Heart right ventricle (tissue), 16 donors: Measurements from ENCODE around the gene STARD8. TPM values are rescaled to one million over a fixed set of nuclear protein-coding genes. Genes with fewer than 3 reads are reported as not detected.
"Not testable (repeated sequence)": the region's sequence is repeated elsewhere in the genome, so short reads cannot be mapped to it uniquely, and the experiment has no call there.

Experiments used
- ATAC-seq, 8 donors: fragments of 200-7000 bp; cut with Tn5 transposase; one replicate each; pipeline ENCODE4 v1.9.1; 2020; ENCODE audit warnings: mild to moderate bottlenecking in 8 of 8, moderate library complexity in 8 of 8, moderate number of reproducible peaks in 1 of 8
- DNase-seq, 2 donors: peaks; one replicate each; pipeline ENCODE4 v3.0.0-alpha.2; 2020
- H3K27ac ChIP-seq, 10 donors: fragments of 200-600 bp; sonication (generic) in 2 of 10; one replicate each; pipeline versions ENCODE4 v1.5.0 to v1.8.0; 2020 to 2022; ENCODE audit warnings: mild to moderate bottlenecking in 3 of 10
- H3K27me3 ChIP-seq, 7 donors: fragments of 200-600 bp; one replicate each; pipeline ENCODE4 v1.8.0; 2021 to 2022; ENCODE audit warnings: mild to moderate bottlenecking in 2 of 7
- H3K36me3 ChIP-seq, 9 donors: fragments of 200-600 bp; sonication (generic) in 1 of 9; one replicate each; pipeline versions ENCODE4 v1.5.0 to v1.8.0; 2020 to 2022; ENCODE audit warnings: mild to moderate bottlenecking in 2 of 9
- H3K4me1 ChIP-seq, 9 donors: fragments of 200-600 bp; sonication (generic) in 1 of 9; one replicate each; pipeline versions ENCODE4 v1.5.0 to v1.8.0; 2020 to 2022; ENCODE audit warnings: mild to moderate bottlenecking in 4 of 9
- H3K4me3 ChIP-seq, 10 donors: fragments of 200-600 bp; sonication (generic) in 2 of 10; one replicate each; pipeline versions ENCODE4 v1.5.0 to v1.8.0; 2020 to 2022; ENCODE audit warnings: mild to moderate bottlenecking in 7 of 10, moderate library complexity in 2 of 10
- H3K9me3 ChIP-seq, 11 donors: fragments of 200-600 bp in 10 of 11; sonication (generic) in 2 of 11; one replicate each; pipeline versions ENCODE4 v1.5.0 to v1.8.0; 2013 to 2022; ENCODE audit warnings: mild to moderate bottlenecking in 2 of 11, control low read depth in 1 of 11, moderate library complexity in 1 of 11
- WGBS, 2 donors: extraction: QIAGEN DNeasy Blood & Tissue Kit; methylation state at CpG; one replicate each; pipeline ENCODE4 v1.1.7; 2013; ENCODE audit warnings: inconsistent platforms in 1 of 2; 5-methylcytosine and 5-hydroxymethylcytosine counted together
- intact Hi-C, 10 donors: fragments of 100-400 bp; cut with DNase I; formaldehyde crosslinking; loops; one replicate each; pipeline versions ENCODE4 v1.11.1 to v1.14.2; 2022
- long read RNA-seq, 3 donors: library from polyadenylated mRNA; unstranded; transcript quantifications; one replicate each; pipeline ENCODE4 v2.0.0, GENCODE V29; 2020 to 2021
- polyA plus RNA-seq, 2 donors: library from polyadenylated mRNA; stranded (reverse); fragments of 200-250 nt; gene quantifications; one replicate each; pipeline ENCODE4 v1.2.3, GENCODE V29; 2013
- total RNA-seq, 10 donors: library from RNA; stranded (reverse); fragmentation: NEBNext Ultra II Directional in 3 of 10; extraction: Animal tissue kit (Norgen Biotek cat#: 25700) in 3 of 10; gene quantifications; one replicate each; pipeline versions ENCODE4 v1.2.1 to v1.2.4, GENCODE V29; 2021 to 2023
- TF ChIP-seq, protein P1 (sequence below), 9 donors: fragments of 200-600 bp; sonication (generic) in 2 of 9; IDR thresholded peaks; one replicate each; pipeline versions ENCODE4 v1.5.0 to v1.8.0; 2021 to 2022; ENCODE audit warnings: antibody characterized with exemption in 9 of 9, mild to moderate bottlenecking in 5 of 9, moderate library complexity in 1 of 9
- donor health status: Arrhythmogenic right ventricular cardiomyopathy.
- donor health status: ischemic (EF 13 %, LVEDD 7.1; RV severe dilation, severe dysfunction).
- donor health status: healthy with polysubstance abuse.
- donor health status: DM: no; HTN: yes; CAD: no.
- donor health status: DM: no; HTN: no; CAD: no.
- donor health status: ischemic (EF 25% LVEDD 6.9; RV normal size, moderate dysfunction).
- donor health status: ischemic (EF 25% LVEDD 5.7; RV mildly dilated, moderate dysfunction).
- donor health status: healthy.
- donor health status: DM: yes; HTN: yes; CAD: no.
- donor health status: Ischemic cardiomyopathy.
- donor health status: ischemic (EF 35%, LVEDD 5.7; RV mildly dilated, moderate dysfunction).
- donor health status: nonischemic (EF 11% LVEDD 7.7; RV severe dilation, severe dysfunction).
- donor health status: DM: yes; HTN: yes; CAD: no.
- donor health status: PGD.
- donor health status: ischemic (EF 29% LVEDD 5.4; RV normal size, mild dysfunction).
- donor health status: nonischemic (EF 23%, LVEDD 6.1; RV moderate dilation, normal function).

STARD8 gene, protein sequence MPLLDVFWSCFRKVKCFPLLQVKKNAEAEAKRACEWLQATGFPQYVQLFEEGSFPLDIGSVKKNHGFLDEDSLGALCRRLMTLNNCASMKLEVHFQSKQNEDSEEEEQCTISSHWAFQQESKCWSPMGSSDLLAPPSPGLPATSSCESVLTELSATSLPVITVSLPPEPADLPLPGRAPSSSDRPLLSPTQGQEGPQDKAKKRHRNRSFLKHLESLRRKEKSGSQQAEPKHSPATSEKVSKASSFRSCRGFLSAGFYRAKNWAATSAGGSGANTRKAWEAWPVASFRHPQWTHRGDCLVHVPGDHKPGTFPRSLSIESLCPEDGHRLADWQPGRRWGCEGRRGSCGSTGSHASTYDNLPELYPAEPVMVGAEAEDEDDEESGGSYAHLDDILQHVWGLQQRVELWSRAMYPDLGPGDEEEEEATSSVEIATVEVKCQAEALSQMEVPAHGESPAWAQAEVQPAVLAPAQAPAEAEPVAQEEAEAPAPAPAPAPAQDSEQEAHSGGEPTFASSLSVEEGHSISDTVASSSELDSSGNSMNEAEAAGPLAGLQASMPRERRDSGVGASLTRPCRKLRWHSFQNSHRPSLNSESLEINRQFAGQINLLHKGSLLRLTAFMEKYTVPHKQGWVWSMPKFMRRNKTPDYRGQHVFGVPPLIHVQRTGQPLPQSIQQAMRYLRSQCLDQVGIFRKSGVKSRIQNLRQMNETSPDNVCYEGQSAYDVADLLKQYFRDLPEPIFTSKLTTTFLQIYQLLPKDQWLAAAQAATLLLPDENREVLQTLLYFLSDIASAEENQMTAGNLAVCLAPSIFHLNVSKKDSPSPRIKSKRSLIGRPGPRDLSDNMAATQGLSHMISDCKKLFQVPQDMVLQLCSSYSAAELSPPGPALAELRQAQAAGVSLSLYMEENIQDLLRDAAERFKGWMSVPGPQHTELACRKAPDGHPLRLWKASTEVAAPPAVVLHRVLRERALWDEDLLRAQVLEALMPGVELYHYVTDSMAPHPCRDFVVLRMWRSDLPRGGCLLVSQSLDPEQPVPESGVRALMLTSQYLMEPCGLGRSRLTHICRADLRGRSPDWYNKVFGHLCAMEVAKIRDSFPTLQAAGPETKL
- total RNA-seq (10 to 100 TPM in 2 of 10 donors, 1 to 10 TPM in 8; 5.2 to 11.7 (median 8.0) TPM), polyA plus RNA-seq (1 to 10 TPM; 4.7 to 7.4 TPM)
- long read RNA-seq, donor 1, full-length matches to known transcripts = 5 of 14 reads
- long read RNA-seq, donor 1, partial matches to known transcripts = 5 of 14 reads
- long read RNA-seq, donor 1, other reads (novel, unspliced or antisense) = 4 of 14 reads
- long read RNA-seq, donor 2, full-length matches to known transcripts = 7 of 16 reads
- long read RNA-seq, donor 2, partial matches to known transcripts = 5 of 16 reads
- long read RNA-seq, donor 2, other reads (novel, unspliced or antisense) = 4 of 16 reads
- long read RNA-seq, donor 3, full-length matches to known transcripts = 8 of 19 reads
- long read RNA-seq, donor 3, partial matches to known transcripts = 8 of 19 reads
- long read RNA-seq, donor 3, other reads (novel, unspliced or antisense) = 3 of 19 reads

DNA sequence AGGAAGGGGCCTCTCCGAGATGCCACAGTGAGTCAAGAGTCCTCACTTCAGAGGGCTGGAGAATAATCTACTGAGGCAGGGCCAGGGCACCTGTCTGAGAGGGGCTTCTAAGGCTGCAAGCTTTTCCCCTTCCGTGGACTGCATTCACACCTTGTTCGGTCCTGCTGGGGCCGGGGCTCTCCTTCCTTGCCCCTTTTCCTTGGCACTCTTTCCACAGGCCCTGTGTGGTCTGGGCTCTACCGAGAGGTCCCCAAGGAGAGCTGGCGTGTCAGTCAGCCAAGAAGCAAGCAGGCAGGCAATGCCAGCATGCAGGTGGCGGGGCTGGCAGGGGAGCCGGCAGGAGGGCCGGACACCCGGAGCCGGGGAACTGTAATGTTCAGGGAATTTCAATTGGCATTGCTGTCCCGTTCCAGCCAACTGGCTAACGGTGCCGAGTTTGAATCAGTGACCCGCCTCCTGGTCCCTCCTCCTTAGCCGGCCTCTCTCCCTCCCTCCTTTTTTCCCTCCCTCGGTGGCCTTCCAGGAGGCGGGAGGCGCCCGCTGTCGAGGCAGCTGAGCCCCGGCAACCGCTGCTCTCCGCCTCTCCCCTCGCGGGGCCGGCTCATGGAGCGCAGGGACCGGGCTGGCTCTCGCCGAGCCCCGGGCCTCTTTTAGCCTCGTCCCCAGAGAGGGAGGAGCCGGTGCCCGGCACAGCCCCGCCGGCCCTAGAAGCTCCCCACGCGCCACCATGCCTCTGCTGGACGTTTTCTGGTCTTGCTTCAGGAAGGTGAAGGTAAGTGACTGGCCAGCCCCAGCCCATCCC, at the start of gene STARD8:
TSS of gene STARD8 (plus strand) at position 511 of the 802 bp plus-strand sequence. CDS start at position 728, 217 bp downstream.
- peak within 1 kb of the TSS; percentile 10 to 50 (median 42) for H3K4me3 ChIP-seq
- peak; percentile 15 to 40 for DNase-seq
- peak; percentile 65 to 85 (median 71) for ATAC-seq
- no peaks in the 10 kb centered on the region for H3K9me3 ChIP-seq
- H3K36me3 ChIP-seq = no peaks in the 10 kb centered on the region
- TF ChIP-seq, protein P1, sequence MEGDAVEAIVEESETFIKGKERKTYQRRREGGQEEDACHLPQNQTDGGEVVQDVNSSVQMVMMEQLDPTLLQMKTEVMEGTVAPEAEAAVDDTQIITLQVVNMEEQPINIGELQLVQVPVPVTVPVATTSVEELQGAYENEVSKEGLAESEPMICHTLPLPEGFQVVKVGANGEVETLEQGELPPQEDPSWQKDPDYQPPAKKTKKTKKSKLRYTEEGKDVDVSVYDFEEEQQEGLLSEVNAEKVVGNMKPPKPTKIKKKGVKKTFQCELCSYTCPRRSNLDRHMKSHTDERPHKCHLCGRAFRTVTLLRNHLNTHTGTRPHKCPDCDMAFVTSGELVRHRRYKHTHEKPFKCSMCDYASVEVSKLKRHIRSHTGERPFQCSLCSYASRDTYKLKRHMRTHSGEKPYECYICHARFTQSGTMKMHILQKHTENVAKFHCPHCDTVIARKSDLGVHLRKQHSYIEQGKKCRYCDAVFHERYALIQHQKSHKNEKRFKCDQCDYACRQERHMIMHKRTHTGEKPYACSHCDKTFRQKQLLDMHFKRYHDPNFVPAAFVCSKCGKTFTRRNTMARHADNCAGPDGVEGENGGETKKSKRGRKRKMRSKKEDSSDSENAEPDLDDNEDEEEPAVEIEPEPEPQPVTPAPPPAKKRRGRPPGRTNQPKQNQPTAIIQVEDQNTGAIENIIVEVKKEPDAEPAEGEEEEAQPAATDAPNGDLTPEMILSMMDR (IDR thresholded peaks at IDR 0.05) = no peak
- intact Hi-C loops = no loop called here
- H3K27ac ChIP-seq = peak within 1 kb of the TSS in 3 of 10 donors; percentile 9 to 40 (median 10)
- WGBS, 2 donors = 8% methylated on average over 28 to 40 of the region's 40 CpGs
- peaks cover 0 to 9% (median 0%) of the 10 kb centered on the region in 9 donors for H3K4me1 ChIP-seq
- peaks cover 0 to 36% (median 0%) of the 10 kb centered on the region in 7 donors for H3K27me3 ChIP-seq

DNA sequence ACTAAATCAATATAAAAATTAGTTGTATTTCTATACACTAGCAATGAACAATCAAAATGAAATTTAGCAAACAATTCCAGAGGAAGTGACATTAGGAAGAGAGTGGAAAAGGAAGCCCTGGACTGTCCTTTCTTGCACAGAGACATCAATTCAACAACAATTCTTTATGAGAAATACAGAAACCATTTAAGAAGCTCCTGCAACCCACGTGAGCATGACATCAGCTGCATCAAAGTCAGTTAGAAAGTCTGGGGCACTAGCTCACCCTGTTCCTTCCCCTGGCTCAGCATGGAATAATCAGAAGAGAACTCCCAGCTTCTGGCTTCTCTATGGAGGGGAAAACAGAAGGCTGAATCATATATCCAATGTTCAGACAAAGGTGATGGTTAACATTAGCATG, 48.6 kb upstream of the STARD8 start:
- intact Hi-C loops = loop anchor here in 5 of 10 donors (5.0 to 10.0 kb wide), 5 partner anchors 66 to 208 kb away; no protein-coding TSS in a partner anchor
- DNase-seq (no peak), ATAC-seq (no peak)
- TF ChIP-seq, protein P1 (IDR thresholded peaks at IDR 0.05) = no peak
- Histone ChIP-seq H3K9me3 (peaks cover 0 to 57% (median 9%) of the 10 kb centered on the region in 11 donors), H3K4me1 (no peaks in the 10 kb centered on the region), H3K4me3 (no peak overlapping the region), H3K27me3 (no peaks in the 10 kb centered on the region), H3K27ac (no peak overlapping the region), H3K36me3 (no peaks in the 10 kb centered on the region)
- WGBS, 2 donors = 31 to 35% methylated on average over 1 of the region's 1 CpG

DNA sequence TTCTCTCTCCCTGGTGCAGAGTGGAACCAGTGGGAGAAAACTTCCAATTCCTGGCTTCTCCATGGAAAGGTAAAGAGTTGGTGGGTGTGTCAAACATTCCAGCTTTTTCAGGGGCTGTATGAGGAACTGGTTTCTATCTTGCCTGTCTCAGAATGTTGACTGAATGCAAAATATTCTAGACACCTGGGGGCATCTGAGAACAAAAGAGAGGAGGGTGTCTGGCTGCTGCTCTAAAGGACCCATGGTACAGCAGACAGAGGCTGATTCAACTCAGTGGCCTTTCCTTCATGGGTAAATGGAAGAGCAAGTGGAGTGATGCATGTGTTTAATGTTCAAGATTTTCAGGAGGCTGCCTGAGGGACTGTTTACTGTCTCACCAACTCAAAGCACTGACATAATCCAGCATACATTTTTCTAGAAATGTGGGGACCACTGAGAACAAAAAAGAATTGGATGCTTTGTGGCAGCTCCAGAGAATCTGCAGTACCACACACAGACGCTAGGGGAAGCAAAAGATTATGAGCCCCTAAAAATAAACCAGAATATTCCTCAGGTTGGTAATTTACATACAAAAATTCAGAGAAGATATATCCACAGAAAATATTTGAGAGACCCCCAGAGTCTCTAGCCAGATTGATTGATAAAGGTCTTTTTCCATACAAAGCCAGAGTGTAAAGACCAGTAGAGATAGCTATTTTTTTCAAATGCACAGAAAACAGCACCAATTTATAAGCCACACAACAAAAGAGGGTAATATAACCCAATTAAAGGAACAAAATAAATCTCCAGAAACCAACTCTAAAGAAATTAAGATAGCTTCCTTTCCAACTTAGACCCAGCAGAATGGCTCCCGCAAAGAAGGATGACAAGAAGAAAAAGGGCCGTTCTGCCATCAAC, 48.0 kb upstream of the STARD8 start:
- Histone ChIP-seq H3K27ac (no peak overlapping the region), H3K36me3 (no peaks in the 10 kb centered on the region), H3K9me3 (peaks cover 0 to 50% (median 6%) of the 10 kb centered on the region in 11 donors), H3K27me3 (no peaks in the 10 kb centered on the region), H3K4me3 (no peak overlapping the region), H3K4me1 (no peaks in the 10 kb centered on the region)
- intact Hi-C loops = loop anchor here in 6 of 10 donors (5.0 to 10.0 kb wide), 5 partner anchors 65 to 208 kb away; no protein-coding TSS in a partner anchor
- WGBS, 2 donors = 63% methylated on average over 3 of the region's 3 CpGs
- DNase-seq = no peak
- TF ChIP-seq, protein P1 (IDR thresholded peaks at IDR 0.05) = peak; percentile 44 to 76 (median 64)
- no peak for ATAC-seq

DNA sequence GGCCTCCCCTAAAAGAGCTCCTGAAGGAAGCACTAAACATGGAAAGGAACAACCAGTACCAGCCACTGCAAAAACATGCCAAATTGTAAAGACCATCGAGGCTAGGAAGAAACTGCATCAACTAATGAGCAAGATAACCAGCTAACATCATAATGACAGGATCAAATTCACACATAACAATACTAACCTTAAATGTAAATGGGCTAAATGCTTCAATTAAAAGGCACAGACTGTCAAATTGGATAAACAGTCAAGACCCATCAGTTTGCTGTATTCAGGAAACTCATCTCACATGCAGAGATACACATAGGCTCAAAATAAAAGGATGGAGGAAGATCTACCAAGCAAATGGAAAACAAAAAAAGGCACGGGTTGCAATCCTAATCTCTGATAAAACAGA, 43.2 kb upstream of the STARD8 start:
- H3K9me3 ChIP-seq = peaks cover 0 to 40% (median 0%) of the 10 kb centered on the region in 11 donors
- H3K36me3 ChIP-seq, ATAC-seq, H3K4me3 ChIP-seq, DNase-seq, H3K4me1 ChIP-seq, H3K27ac ChIP-seq, H3K27me3 ChIP-seq: not testable (repeated sequence)
- intact Hi-C loops = loop anchor here in 1 of 10 donors (10.0 kb wide), 1 partner anchor 111 kb away; no protein-coding TSS in a partner anchor
- 55 to 86% methylated on average over 1 of the region's 2 CpGs for WGBS, 2 donors

DNA sequence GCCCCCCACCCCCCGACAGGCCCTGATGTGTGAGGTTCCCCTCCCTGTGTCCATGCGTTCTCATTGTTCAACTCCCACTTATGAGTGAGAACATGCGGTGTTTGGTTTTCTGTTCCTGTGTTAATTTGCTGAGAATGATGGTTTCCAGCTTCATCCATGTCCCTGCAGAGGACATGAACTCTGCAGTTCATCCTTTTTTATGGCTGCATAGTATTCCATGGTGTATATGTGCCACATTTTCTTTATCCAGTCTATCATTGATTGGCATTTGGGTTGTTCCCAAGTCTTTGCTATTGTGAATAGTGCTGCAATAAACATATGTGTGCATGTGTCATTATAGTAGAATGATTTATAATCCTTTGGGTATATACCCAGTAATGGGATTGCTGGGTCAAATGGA, 32.7 kb upstream of the STARD8 start:
- ATAC-seq, H3K9me3 ChIP-seq, intact Hi-C loops, H3K4me3 ChIP-seq, H3K36me3 ChIP-seq, DNase-seq, H3K27ac ChIP-seq, H3K4me1 ChIP-seq: not testable (repeated sequence)
- peaks cover 0 to 11% (median 0%) of the 10 kb centered on the region in 7 donors for H3K27me3 ChIP-seq
- 90 to 91% methylated on average over 3 of the region's 3 CpGs for WGBS, 2 donors
